Measurements from ENCODE around the gene PLCB4. TPM values are rescaled to one million over a fixed set of nuclear protein-coding genes. Genes with fewer than 3 reads are reported as not detected.

PLCB4 gene
- total RNA-seq, 2 experiments from 2014 or later, result 0.06 TPM; not detected in 1

DNA sequence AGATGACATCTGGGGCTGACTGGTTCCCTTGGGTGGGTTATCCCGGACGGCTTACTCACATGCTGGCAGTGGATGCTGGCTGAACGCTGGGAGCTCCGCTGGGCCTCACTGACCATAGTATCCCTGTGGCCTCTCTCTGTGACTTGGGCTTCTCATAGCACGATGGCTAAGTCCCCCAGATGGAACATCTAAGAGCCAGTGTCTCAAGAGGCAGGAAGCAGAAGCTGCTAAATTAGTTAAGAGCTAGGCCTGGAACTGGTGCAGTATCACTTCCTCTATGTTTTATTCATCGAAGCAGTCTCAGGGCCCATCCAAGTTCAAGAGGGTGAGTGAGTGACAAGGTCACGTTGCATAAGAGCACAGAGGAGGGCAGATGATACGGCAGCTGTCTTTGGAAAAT, 329.0 kb downstream of the PLCB4 start:
- ChIA-PET CTCF (no interaction called here), POLR2A (interaction anchor here (0.6 kb wide), 1 partner anchor 409 kb away, joined by 3 read pairs; no protein-coding TSS in a partner anchor)
- no peak overlapping the region for H3K27ac ChIP-seq (ENCODE audit: low read depth in 1 of 2, low read length in 2 of 2)
- H3K4me3 Mint-ChIP-seq, result no peak overlapping the region
- H3K27me3 ChIP-seq (ENCODE audit: control insufficient read depth in 1 of 2, insufficient read depth in 2 of 2, low read length in 2 of 2), result no peaks in the 10 kb centered on the region
- DNase-seq (peak in 3 of 14 experiments; percentile 16 to 57 (median 51)), ATAC-seq (ENCODE audit: poor library complexity) (no peak)
- no peaks in the 10 kb centered on the region for H3K4me1 Mint-ChIP-seq (ENCODE audit: low read depth)
- no peaks in the 10 kb centered on the region for H3K27me3 Mint-ChIP-seq
- H3K9me3 Mint-ChIP-seq, result no peaks in the 10 kb centered on the region
- H3K4me1 ChIP-seq (ENCODE audit: insufficient read depth, low read length), result no peaks in the 10 kb centered on the region
- no peaks in the 10 kb centered on the region for H3K9me3 ChIP-seq (ENCODE audit: control insufficient read depth in 1 of 2, insufficient read depth in 1 of 2, low read length in 2 of 2)
- intact Hi-C loops (cut with DNase I, micrococcal nuclease), result no loop called here
- no peak overlapping the region for H3K4me3 ChIP-seq (ENCODE audit: low read length)
- H3K36me3 ChIP-seq (ENCODE audit: insufficient read depth, low read length), result no peaks in the 10 kb centered on the region
- H3K27ac Mint-ChIP-seq, result no peak overlapping the region
- no peaks in the 10 kb centered on the region for H3K36me3 Mint-ChIP-seq (ENCODE audit: low read depth)
- no peak for TF ChIP-seq CTCF (IDR thresholded peaks at IDR 0.05)

- POLR2A ChIA-PET, result interaction anchor here (0.7 kb wide), 1 partner anchor 10 kb away, joined by 3 read pairs; no protein-coding TSS in a partner anchor
- intact Hi-C loops (cut with DNase I, micrococcal nuclease), result no loop called here
- ATAC-seq (ENCODE audit: poor library complexity) (no peak), DNase-seq (no peak)
- no peaks in the 10 kb centered on the region for H3K36me3 Mint-ChIP-seq (ENCODE audit: low read depth)
- no peak overlapping the region for H3K4me3 Mint-ChIP-seq
- H3K4me1 Mint-ChIP-seq (ENCODE audit: low read depth), result no peaks in the 10 kb centered on the region
- no peaks in the 10 kb centered on the region for H3K27me3 Mint-ChIP-seq
- no peak for TF ChIP-seq CTCF (IDR thresholded peaks at IDR 0.05)
- Histone ChIP-seq H3K36me3 (ENCODE audit: insufficient read depth, low read length) (no peaks in the 10 kb centered on the region), H3K9me3 (ENCODE audit: control insufficient read depth in 1 of 2, insufficient read depth in 1 of 2, low read length in 2 of 2) (no peaks in the 10 kb centered on the region), H3K27me3 (ENCODE audit: control insufficient read depth in 1 of 2, insufficient read depth in 2 of 2, low read length in 2 of 2) (no peaks in the 10 kb centered on the region), H3K4me3 (ENCODE audit: low read length) (no peak overlapping the region), H3K27ac (ENCODE audit: low read depth in 1 of 2, low read length in 2 of 2) (no peak overlapping the region), H3K4me1 (ENCODE audit: insufficient read depth, low read length) (no peaks in the 10 kb centered on the region)
- CTCF ChIA-PET, result no interaction called here
- no peaks in the 10 kb centered on the region for H3K9me3 Mint-ChIP-seq
- no peak overlapping the region for H3K27ac Mint-ChIP-seq
Measured at GRCh38 chr20:9398882-9399281, 330.0 kb downstream of the PLCB4 start.

- Mint-ChIP-seq H3K27me3 (no peaks in the 10 kb centered on the region), H3K9me3 (no peaks in the 10 kb centered on the region), H3K4me1 (ENCODE audit: low read depth) (no peaks in the 10 kb centered on the region), H3K4me3 (no peak overlapping the region), H3K27ac (no peak overlapping the region), H3K36me3 (ENCODE audit: low read depth) (no peaks in the 10 kb centered on the region)
- ATAC-seq (ENCODE audit: poor library complexity) (no peak), DNase-seq (no peak)
- H3K4me1 ChIP-seq (ENCODE audit: insufficient read depth, low read length), result no peaks in the 10 kb centered on the region
- ChIA-PET POLR2A (no interaction called here), CTCF (no interaction called here)
- H3K9me3 ChIP-seq (ENCODE audit: control insufficient read depth in 1 of 2, insufficient read depth in 1 of 2, low read length in 2 of 2), result no peaks in the 10 kb centered on the region
- H3K27me3 ChIP-seq (ENCODE audit: control insufficient read depth in 1 of 2, insufficient read depth in 2 of 2, low read length in 2 of 2), result no peaks in the 10 kb centered on the region
- H3K4me3 ChIP-seq (ENCODE audit: low read length), result no peak overlapping the region
- no peaks in the 10 kb centered on the region for H3K36me3 ChIP-seq (ENCODE audit: insufficient read depth, low read length)
- no peak overlapping the region for H3K27ac ChIP-seq (ENCODE audit: low read depth in 1 of 2, low read length in 2 of 2)
- intact Hi-C loops (cut with DNase I, micrococcal nuclease), result no loop called here
- TF ChIP-seq CTCF (IDR thresholded peaks at IDR 0.05), result no peak
Measured at GRCh38 chr20:9399322-9399721, 330.4 kb downstream of the PLCB4 start.

All from CD4-positive, alpha-beta T cell (primary cell).